SK-N-MC (cell line): Measurements from ENCODE around the gene GNG12.

Experiments used
- EZH2 ChIP-seq: fragments of 200-600 bp; sonication (generic); IDR thresholded peaks from one replicate; pipeline ENCODE4 v1.6.1; 2017; ENCODE audit warnings: antibody characterized with exemption
- FOXP2 ChIP-seq: optimal IDR thresholded peaks from 2 replicates; pipeline ENCODE3; 2011; ENCODE audit warnings: mild to moderate bottlenecking, moderate library complexity; ENCODE audit not compliant: insufficient read depth; ENCODE audit errors: extremely low read length, control extremely low read depth

DNA sequence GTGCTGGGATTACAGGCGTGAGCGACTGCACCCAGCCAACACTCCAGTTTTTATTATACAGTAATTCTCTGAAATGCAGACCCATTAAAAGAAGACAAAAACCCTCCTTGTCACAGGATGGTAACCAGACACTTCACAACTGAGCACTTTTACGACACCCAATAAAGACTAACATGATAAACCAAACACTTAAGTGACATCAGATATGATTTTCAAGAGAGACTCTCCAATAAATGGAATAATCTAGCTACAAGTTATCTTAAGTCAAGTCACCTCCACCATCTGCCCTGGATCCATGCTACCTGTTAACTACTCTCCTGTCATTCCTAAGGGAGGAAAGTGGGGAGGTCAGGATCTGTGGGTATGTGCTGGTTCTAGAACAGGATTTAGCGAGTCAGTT, 5.6 kb downstream of the GNG12 start:
- no peak for TF ChIP-seq EZH2
- no peak for TF ChIP-seq FOXP2
